ENCODE results near the gene TNFRSF4. TPM values are rescaled to one million over a fixed set of nuclear protein-coding genes. Genes with fewer than 3 reads are reported as not detected.

The TNFRSF4 gene
- not detected in 2 replicates for total RNA-seq (2021; fragmentation: NEBNext Ultra II Directional; extraction: Animal tissue kit (Norgen Biotek cat#: 25700))
- polyA plus RNA-seq (2011; rRNA removed) = 0.06 TPM in 1 of 2 replicates, not detected in the other
- polyA plus RNA-seq (2011; cell fraction: cytosol; rRNA removed) = 0.14 TPM
- 0.19 TPM for polyA plus RNA-seq (2011; cell fraction: nucleus; rRNA removed)
- polyA plus RNA-seq (2012, experiment 1 of 2) = not detected in 4 replicates
- not detected for polyA plus RNA-seq (2012, experiment 2 of 2)
- not detected for polyA plus RNA-seq (2013, experiment 1 of 2)
- polyA plus RNA-seq (2013, experiment 2 of 2) = 0.07 TPM
- not detected in 2 replicates for polyA minus RNA-seq (2011; rRNA and poly(A)+ RNA removed)
- not detected for polyA minus RNA-seq (2011; cell fraction: cytosol; rRNA and poly(A)+ RNA removed)
- not detected for polyA minus RNA-seq (2011; cell fraction: nucleus; rRNA and poly(A)+ RNA removed)
- long read RNA-seq, experiment 1 = 0 reads
- long read RNA-seq, experiment 2 = 0 reads

GRCh38 chr1:1213345-1214265 is at the start of gene TNFRSF4:
TNFRSF4 (minus strand) TSS chr1:1214153; CDS start chr1:1214127, 26 bp downstream.
- Histone ChIP-seq H3K4me2 (ENCODE audit: insufficient read depth in 1 of 2, low read depth in 2 of 2, low read length in 2 of 2) (no peak within 1 kb of the TSS), H3K79me2 (ENCODE audit: control insufficient read depth in 1 of 2, insufficient read depth in 2 of 2, low read length in 2 of 2) (no peaks in the 10 kb centered on the region), H2BK5ac (ENCODE audit: low read depth, low read length) (no peak within 1 kb of the TSS), H3K23ac (ENCODE audit: insufficient read length) (no peak within 1 kb of the TSS), H4K91ac (replicated peaks; ENCODE audit: insufficient read length, low read length) (no peak within 1 kb of the TSS), H3K18ac (ENCODE audit: extremely low read depth, low read length) (no peak within 1 kb of the TSS), H3K79me1 (ENCODE audit: low read depth, low read length) (no peaks in the 10 kb centered on the region), H4K8ac (ENCODE audit: extremely low read depth, insufficient read depth, low read length) (peak within 1 kb of the TSS; percentile 68), H3K9me3 (ENCODE audit: insufficient read depth in 2 of 2, low read depth in 1 of 2, low read length in 1 of 2) (no peaks in the 10 kb centered on the region), H2AFZ (ENCODE audit: low read length) (no peak within 1 kb of the TSS), H3K4me1 (replicated peaks in 1 of 4; ENCODE audit: control insufficient read depth in 3 of 4, insufficient read depth in 4 of 4, low read length in 3 of 4) (no peaks in the 10 kb centered on the region; a peak in 1 of 7 replicates), H2BK12ac (ENCODE audit: low read depth, low read length) (no peak within 1 kb of the TSS), H3K14ac (ENCODE audit: insufficient read length) (no peak within 1 kb of the TSS), H4K20me1 (replicated peaks in 1 of 2; ENCODE audit: control insufficient read depth in 1 of 2, insufficient read depth in 2 of 2, low read length in 2 of 2) (peaks cover 3 to 7% of the 10 kb centered on the region in 2 experiments), H2BK15ac (ENCODE audit: low read length) (no peak within 1 kb of the TSS), H3K9ac (replicated peaks in 1 of 4; ENCODE audit: extremely low read depth in 1 of 4, low read depth in 3 of 4, low read length in 3 of 4) (no peak within 1 kb of the TSS), H3K27me3 (replicated peaks in 1 of 4; ENCODE audit: control insufficient read depth in 3 of 4, extremely low read depth in 1 of 4, insufficient read depth in 3 of 4, low read length in 3 of 4) (no peaks in the 10 kb centered on the region), H3K4ac (replicated peaks; ENCODE audit: insufficient read length, low read depth, low read length) (no peak within 1 kb of the TSS), H3K4me3 (ENCODE audit: extremely low read depth in 1 of 4, insufficient read depth in 2 of 4, low read depth in 3 of 4, low read length in 4 of 4) (no peak within 1 kb of the TSS), H2BK120ac (replicated peaks; ENCODE audit: low read depth, low read length) (no peak within 1 kb of the TSS), H2AK5ac (ENCODE audit: low read depth, low read length) (no peak within 1 kb of the TSS), H3K23me2 (ENCODE audit: low read depth, low read length) (no peaks in the 10 kb centered on the region), H2BK20ac (ENCODE audit: low read length) (no peak within 1 kb of the TSS), H3K56ac (replicated peaks; ENCODE audit: insufficient read length, low read depth, low read length) (no peak within 1 kb of the TSS), H3K27ac (ENCODE audit: low read depth, low read length) (no peak within 1 kb of the TSS), H3K36me3 (ENCODE audit: control insufficient read depth in 2 of 4, insufficient read depth in 4 of 4, low read length in 3 of 4) (peaks cover 0 to 16% (median 4%) of the 10 kb centered on the region in 4 experiments; a peak in 5 of 8 replicates), H4K5ac (ENCODE audit: insufficient read length, low read depth, low read length) (no peak within 1 kb of the TSS)
- TF ChIP-seq SP4 (IDR thresholded peaks at IDR 0.05; ENCODE audit: low read length) = no peak
- TF ChIP-seq TCF12 (IDR thresholded peaks at IDR 0.05; ENCODE audit: low read depth, low read length) = no peak
- no peak for TF ChIP-seq HDAC6 (IDR thresholded peaks at IDR 0.05; ENCODE audit: low read depth, low read length)
- TF ChIP-seq SRF (IDR thresholded peaks at IDR 0.05; ENCODE audit: low read depth, low read length) = no peak
- TF ChIP-seq SIRT6 (IDR thresholded peaks at IDR 0.05; ENCODE audit: low read length) = no peak
- TF ChIP-seq CBX5 (IDR thresholded peaks at IDR 0.05; ENCODE audit: low read depth, low read length) = no peak
- FAIRE-seq (no peak), DNase-seq (ENCODE audit: low read depth in 1 of 2, low spot score in 2 of 2) (no peak)
- ChIA-PET POLR2A (ENCODE audit: partially characterized antibody) (interaction anchor here (4.3 kb wide), 1 partner anchor 13 kb away, joined by 15 read pairs; no protein-coding TSS in a partner anchor), CTCF (ENCODE audit: partially characterized antibody) (interaction anchor here (0.6 to 2.2 kb wide), 5 partner anchors 16 to 150 kb away, joined by 3 to 9 read pairs (median 3); partner anchors contain the start of gene TTLL10)
- WGBS, 2 experiments (ENCODE audit: extremely low coverage in 1 of 2, insufficient coverage in 1 of 2, insufficient read length in 1 of 2, insufficient replicate concordance in 2 of 2, low coverage in 1 of 2, low lambda C conversion rate in 2 of 2, missing lambda C conversion rate in 1 of 2) = 91% methylated on average over 33 of the region's 56 CpGs; no CpG with 5 or more reads in 1 of the 2 experiments
